GM21515 (cell line): ENCODE data around the gene TMEM109.

ENCODE experiments used
- ATAC-seq: cut with Tn5 transposase; IDR thresholded peaks from one replicate; pipeline ENCODE4 v1.9.1; 2021; ENCODE audit not compliant: unreplicated experiment

TMEM109 gene

GRCh38 chr11:60913793-60914632 lies at the start of gene TMEM109:
TMEM109 (plus strand) TSS chr11:60914158; CDS start chr11:60919694, 5,536 bp downstream.
- peak; percentile 40 for ATAC-seq

- ATAC-seq, result no peak
Measured at GRCh38 chr11:60864856-60865513, 49.0 kb upstream of the TMEM109 start.

GRCh38 chr11:60866911-60867870 lies 46.8 kb upstream of the TMEM109 start, which contains the start of gene ZP1:
ZP1 (plus strand) TSS chr11:60867542; CDS start chr11:60867562, 20 bp downstream.
- ATAC-seq, result no peak

DNA sequence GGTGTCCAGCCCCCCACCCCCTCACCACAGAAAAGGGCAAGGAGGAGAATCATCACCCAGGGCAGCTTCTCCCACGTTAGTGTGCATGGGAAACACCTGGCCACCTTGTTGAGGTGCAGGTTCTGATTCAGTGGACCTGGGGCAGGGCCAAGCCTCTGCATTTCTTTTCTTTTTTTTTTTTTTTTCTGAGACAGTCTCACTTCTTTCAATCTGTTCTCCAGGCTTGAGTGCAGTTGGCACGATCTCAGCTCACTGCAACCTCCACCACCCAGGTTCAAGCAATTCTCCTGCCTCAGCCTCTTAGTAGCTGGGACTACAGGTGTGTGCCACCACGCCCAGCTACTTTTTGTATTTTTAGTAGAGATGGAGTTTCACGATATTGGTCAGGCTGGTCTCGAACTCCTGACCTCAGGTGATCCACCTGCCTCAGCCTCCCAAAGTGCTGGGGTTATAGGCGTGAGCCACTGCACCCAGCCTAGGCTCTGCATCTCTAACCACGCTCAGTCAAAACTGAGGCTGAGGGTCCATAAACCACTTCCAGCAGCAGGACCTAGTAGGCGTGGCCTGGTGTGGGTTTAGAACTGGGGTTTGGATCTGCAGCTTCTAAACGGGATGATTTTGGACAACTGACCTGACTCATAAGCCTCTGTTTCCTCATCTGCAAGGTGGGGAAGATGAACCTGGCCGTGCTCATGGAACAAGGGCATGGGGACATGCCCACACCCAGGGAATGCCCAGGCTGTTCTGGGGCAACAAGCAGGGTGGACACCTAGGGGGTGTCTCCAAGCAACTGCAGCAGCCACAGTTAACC lies 45.9 kb upstream of the TMEM109 start:
- no peak for ATAC-seq

GRCh38 chr11:60868682-60869450 lies 45.1 kb upstream of the TMEM109 start:
- ATAC-seq, result no peak

DNA sequence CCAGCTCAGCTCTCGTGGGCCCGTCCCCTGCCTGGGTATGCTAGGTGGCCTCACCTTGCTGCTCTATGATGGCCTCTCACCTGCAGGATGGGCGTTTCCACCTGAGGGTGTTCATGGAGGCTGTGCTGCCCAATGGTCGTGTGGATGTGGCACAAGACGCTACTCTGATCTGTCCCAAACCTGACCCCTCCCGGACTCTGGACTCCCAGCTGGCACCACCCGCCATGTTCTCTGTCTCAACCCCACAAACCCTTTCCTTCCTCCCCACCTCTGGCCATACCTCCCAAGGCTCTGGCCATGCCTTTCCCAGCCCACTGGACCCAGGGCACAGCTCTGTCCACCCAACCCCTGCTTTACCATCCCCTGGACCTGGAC lies 44.5 kb upstream of the TMEM109 start:
- ATAC-seq, result no peak

DNA sequence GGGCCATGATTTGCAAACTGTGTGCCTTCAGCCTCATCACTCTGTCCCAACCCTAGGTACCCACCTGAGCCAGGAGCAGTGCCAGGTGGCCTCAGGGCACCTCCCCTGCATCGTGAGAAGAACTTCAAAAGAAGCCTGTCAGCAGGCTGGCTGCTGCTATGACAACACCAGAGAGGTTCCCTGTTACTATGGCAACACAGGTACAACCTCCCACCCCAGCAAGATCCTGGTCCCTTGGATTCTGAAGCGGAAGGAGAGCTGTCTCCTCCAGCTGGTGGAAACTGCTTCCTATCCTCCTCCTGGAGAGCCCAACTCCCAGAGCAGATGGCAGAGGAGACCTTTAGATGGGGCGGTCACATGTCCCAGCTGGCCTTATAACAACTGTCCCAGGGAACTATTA lies 43.7 kb upstream of the TMEM109 start:
- no peak for ATAC-seq

DNA sequence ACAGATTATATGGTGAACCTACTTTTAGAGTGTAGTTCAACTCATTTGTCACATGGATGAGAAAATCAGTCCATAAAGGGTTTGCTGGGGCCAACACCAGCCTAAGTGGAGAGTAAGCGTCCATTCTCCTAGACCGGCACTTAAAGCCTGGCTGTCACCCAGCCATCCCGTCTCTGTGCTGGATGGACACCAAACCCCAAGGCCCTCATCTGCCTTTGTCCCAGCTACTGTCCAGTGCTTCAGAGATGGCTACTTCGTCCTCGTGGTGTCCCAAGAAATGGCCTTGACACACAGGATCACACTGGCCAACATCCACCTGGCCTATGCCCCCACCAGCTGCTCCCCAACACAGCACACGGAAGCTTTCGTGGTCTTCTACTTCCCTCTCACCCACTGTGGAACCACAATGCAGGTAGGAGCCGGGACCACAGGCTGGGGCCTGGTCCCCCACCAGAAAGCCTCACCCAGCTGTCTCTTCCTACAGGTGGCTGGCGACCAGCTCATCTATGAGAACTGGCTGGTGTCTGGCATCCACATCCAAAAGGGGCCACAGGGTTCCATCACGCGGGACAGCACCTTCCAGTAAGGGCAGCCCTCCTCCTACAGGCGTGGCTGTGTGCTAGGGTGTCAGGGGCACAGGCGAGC lies 43.1 kb upstream of the TMEM109 start:
- ATAC-seq, result no peak

DNA sequence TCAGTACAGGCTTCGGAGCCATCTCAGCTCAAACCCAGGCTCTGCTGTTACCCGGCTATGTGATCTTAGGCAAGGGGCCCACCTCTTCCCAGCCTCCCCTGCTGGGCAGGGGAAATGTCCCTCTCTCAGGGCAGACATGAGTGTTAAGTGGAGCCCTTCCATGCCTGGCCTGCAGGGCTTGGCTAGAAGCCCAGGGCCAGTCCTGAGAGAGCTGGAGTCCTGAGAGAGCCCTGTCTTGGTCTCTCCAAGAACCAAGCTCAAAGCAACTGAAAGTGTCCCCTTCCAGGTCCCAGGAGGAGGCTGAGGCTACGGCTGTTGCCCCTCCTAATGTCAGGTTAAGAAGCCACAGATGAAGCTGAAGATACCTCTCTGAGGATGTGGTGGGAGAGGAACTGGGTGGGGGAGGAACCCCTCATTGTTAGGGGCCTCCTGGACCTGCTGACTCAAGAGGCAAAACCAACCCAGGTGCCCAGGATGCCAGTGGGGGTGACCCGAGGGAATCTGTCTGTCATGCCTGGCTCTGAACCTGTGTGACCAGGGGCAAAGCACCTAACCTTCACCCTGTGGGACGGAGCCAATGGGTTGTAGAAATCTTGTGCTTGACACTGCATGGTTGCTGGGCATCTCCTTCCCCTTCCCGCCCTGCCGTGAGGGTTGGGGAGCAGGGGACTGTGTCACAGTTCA lies 42.4 kb upstream of the TMEM109 start:
- ATAC-seq, result no peak

DNA sequence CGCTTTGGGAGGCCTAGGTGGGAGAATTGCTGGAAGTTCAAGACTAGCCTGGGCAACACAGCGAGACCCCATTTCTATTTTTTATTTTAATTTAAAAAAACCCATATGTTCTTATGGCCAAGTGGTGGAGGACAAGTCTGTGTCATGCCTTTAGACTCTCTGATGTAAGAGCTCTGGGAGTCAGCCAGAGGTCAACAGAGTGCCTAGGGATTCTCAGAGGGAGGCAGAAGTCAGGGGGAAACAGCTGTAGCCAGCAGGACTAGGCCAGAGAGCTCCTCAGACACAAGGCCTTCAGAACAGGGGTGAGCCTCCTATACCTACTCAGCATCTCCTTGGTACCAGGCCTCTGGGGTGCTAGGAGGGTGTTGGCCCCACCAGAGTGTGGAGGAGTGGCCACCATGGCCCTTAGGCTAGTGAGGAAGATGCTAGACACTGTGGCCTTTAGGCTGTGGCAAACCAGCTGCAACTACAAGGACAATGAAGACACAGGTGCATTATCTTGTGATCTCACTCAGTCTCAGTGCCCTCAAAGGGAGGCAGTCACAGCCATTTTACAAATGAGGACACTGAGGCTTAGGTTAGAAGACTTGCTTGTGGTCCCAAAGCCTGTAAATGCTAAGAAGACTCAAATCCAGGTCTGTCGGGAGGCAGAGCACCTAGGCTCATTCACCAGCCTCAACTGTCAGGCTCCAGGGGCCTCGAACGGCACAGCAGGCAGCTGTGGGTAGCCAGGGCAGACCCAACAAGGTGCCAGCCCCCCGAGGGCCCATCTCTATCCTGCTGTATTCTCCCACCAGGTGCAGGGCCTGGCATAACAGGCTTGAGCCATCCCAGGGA lies 41.6 kb upstream of the TMEM109 start:
- no peak for ATAC-seq

- no peak for ATAC-seq
Measured at GRCh38 chr11:60872961-60873524, 40.9 kb upstream of the TMEM109 start.

- no peak for ATAC-seq
Measured at GRCh38 chr11:60873533-60873932, 40.4 kb upstream of the TMEM109 start.

- no peak for ATAC-seq
Measured at GRCh38 chr11:60874421-60875365, 39.3 kb upstream of the TMEM109 start.

DNA sequence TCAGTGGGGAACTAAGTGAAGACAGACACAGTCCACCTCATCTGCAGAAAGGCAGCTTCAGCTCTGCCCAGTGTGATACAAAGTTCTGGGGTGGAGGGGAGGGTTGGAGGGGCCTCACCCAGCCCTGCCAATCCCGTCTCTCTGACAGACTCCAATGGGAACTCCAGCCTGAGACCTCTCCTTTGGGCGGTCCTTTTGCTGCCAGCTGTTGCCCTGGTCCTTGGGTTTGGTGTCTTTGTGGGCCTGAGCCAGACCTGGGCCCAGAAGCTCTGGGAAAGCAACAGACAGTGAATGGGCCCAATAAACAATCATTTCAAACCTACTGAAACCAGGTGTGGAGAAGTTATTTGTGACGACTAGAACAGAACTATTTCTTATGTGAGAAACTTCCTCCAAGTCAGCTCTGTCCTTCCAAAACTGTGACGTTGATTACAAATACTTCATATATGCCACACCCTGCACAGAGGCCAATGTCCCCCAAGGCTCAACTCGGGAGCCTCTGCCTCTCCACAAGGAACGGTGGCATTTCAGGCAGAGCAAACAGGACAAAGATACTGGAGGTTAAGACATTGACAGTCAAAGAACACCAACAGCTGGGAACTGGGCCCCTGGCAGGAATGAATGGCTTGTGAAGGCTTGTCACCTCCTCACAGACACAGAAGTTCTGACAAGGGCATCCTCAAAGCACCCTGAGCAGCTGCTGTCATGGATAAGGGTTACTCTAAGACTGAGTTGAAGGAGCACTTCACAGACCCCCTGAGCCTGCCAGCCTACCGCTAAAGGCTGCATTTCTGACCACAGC lies 38.4 kb upstream of the TMEM109 start:
- ATAC-seq, result no peak

DNA sequence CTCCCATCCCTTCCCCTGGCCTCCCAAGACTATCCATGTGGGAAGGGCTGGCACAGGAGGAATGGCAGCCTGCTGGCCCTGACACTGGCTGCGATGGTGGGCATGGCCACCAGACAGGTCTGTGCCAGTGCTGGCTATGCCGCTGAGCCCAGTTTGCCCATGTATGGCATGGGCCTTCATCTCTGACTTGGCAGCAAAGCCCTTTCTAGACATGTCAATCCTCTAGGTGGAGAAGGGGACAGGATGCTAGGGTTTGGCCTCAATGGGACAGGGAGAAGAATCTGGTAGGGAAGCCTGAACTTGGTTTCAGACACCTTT lies 37.8 kb upstream of the TMEM109 start:
- ATAC-seq, result no peak
